T-cell (primary cell): ENCODE results near the gene ELANE. TPM values are rescaled to one million over a fixed set of nuclear protein-coding genes. Genes with fewer than 3 reads are reported as not detected.
A peak's percentile ranks its signal among the peaks of the same experiment; 100 is the strongest.

Experiments used
- ATAC-seq, 4 experiments: fragments of 200-7000 bp in 3 of 4; fragments of 150-1000 bp in 1 of 4; cut with Tn5 transposase; replicated peaks in 1 of 4; 1 replicate in 3 of 4; 2 replicates in 1 of 4; pipeline ENCODE4 v1.10.0; 2021; ENCODE audit warnings: moderate library complexity in 3 of 4, mild to moderate bottlenecking in 2 of 4, moderate number of reproducible peaks in 1 of 4
- CTCF ChIA-PET, 2 donors: fragments of 300-600 bp; sonication (Branson Sonifier 250); formaldehyde crosslinking; loops; one replicate each; lab custom pipeline; 2022; ENCODE audit warnings: antibody characterized with exemption in 2 of 2; lab: Charles Lee
- POLR2A ChIA-PET, 2 donors: fragments of 300-600 bp; sonication (Branson Sonifier 250); formaldehyde crosslinking; loops; one replicate each; lab custom pipeline; 2022; ENCODE audit warnings: antibody characterized with exemption in 2 of 2; lab: Charles Lee
- DNase-seq, 35 experiments: peaks; one replicate each; pipeline versions ENCODE4 v3.0.0 to v3.0.0-alpha.2; 2013 to 2023
- H3K27ac ChIP-seq: one replicate; pipeline ENCODE4 v1.5.1; 2013; ENCODE audit warnings: low read length
- H3K27me3 ChIP-seq, 2 experiments: replicated peaks in 1 of 2; 1 replicate in 1 of 2; 2 replicates in 1 of 2; pipeline versions ENCODE4 v1.6.1 to v1.7.0; 2013; ENCODE audit warnings: low read length in 1 of 2, mixed read lengths in 1 of 2; ENCODE audit not compliant: control insufficient read depth in 2 of 2, insufficient read depth in 2 of 2; ENCODE audit errors: extremely low read depth in 1 of 2
- H3K36me3 ChIP-seq, 2 donors: 1 replicate in 1 of 2; 2 replicates in 1 of 2; pipeline versions ENCODE4 v1.6.1 to v1.7.0; 2013; ENCODE audit warnings: low read length in 1 of 2; ENCODE audit not compliant: control insufficient read depth in 2 of 2, insufficient read depth in 1 of 2; ENCODE audit errors: extremely low read depth in 1 of 2
- H3K4me1 ChIP-seq, 2 experiments: 1 replicate in 1 of 2; 2 replicates in 1 of 2; pipeline versions ENCODE4 v1.6.1 to v1.7.0; 2013; ENCODE audit warnings: low read length in 2 of 2, mixed read lengths in 1 of 2; ENCODE audit not compliant: insufficient read depth in 2 of 2, control insufficient read depth in 1 of 2; ENCODE audit errors: extremely low read depth in 1 of 2
- H3K4me3 ChIP-seq, 2 donors: 1 replicate in 1 of 2; 2 replicates in 1 of 2; pipeline versions ENCODE4 v1.5.1 to v1.7.0; 2013; ENCODE audit warnings: mild to moderate bottlenecking in 2 of 2, low read length in 1 of 2, moderate library complexity in 1 of 2; ENCODE audit not compliant: control insufficient read depth in 1 of 2; ENCODE audit errors: extremely low read depth in 1 of 2
- H3K9me3 ChIP-seq: 2 replicates; pipeline ENCODE4 v1.7.0; 2013
- H3K27ac Mint-ChIP-seq, 2 donors: one replicate each; pipeline ENCODE4 v1.8.0; 2020 to 2021; ENCODE audit warnings: mild to moderate bottlenecking in 2 of 2, mixed read lengths in 2 of 2
- H3K27me3 Mint-ChIP-seq, 2 donors: one replicate each; pipeline ENCODE4 v1.8.0; 2021 to 2022; ENCODE audit warnings: mixed read lengths in 2 of 2
- H3K36me3 Mint-ChIP-seq: one replicate; pipeline ENCODE4 v1.8.0; 2021; ENCODE audit warnings: mixed read lengths
- H3K4me1 Mint-ChIP-seq, 3 donors: one replicate each; pipeline ENCODE4 v1.8.0; 2020 to 2022; ENCODE audit warnings: mixed read lengths in 3 of 3, mild to moderate bottlenecking in 1 of 3
- H3K4me3 Mint-ChIP-seq, 3 donors: one replicate each; pipeline ENCODE4 v1.8.0; 2020 to 2022; ENCODE audit warnings: mild to moderate bottlenecking in 3 of 3, mixed read lengths in 3 of 3, moderate library complexity in 3 of 3
- H3K9me3 Mint-ChIP-seq, 3 donors: one replicate each; pipeline ENCODE4 v1.8.0; 2020 to 2022; ENCODE audit warnings: mixed read lengths in 3 of 3
- WGBS: methylation state at CpG from one replicate; pipeline ENCODE4 v1.1.5; 2013; ENCODE audit warnings: missing lambda C conversion rate; ENCODE audit not compliant: insufficient coverage; 5-methylcytosine and 5-hydroxymethylcytosine counted together
- total RNA-seq, 35 experiments: library from RNA in 6 of 35; stranded (reverse) in 6 of 35; fragments of 120-200 nt in 1 of 35; gene quantifications; one replicate each; pipeline versions ENCODE4 v1.2.1 to v1.2.4 and lab custom pipeline; 2013 to 2026

The ELANE gene
- total RNA-seq, 5 donors from 2014 or later (not counting 1 experiment from before 2014, with no cell fraction given): 0.83 TPM; not detected in 4

- ChIA-PET POLR2A (no interaction called here), CTCF (no interaction called here)
- H3K36me3 ChIP-seq: peaks cover 2 to 23% of the 10 kb centered on the region in 2 donors
- H3K9me3 Mint-ChIP-seq: no peaks in the 10 kb centered on the region
- H3K27ac Mint-ChIP-seq: no peak overlapping the region
- no peak overlapping the region for H3K27ac ChIP-seq
- H3K4me3 ChIP-seq: no peak overlapping the region
- peaks cover 16 to 22% (median 20%) of the 10 kb centered on the region in 3 donors for H3K4me1 Mint-ChIP-seq
- WGBS: 93% methylated on average over 33 of the region's 34 CpGs
- ATAC-seq: no peak
- no peak for DNase-seq
- H3K27me3 ChIP-seq: peaks cover 0 to 2% of the 10 kb centered on the region in 2 experiments
- no peaks in the 10 kb centered on the region for H3K9me3 ChIP-seq
- H3K4me1 ChIP-seq: peaks cover 2 to 32% of the 10 kb centered on the region in 2 experiments
- H3K4me3 Mint-ChIP-seq: no peak overlapping the region
- H3K36me3 Mint-ChIP-seq: peaks cover 11% of the 10 kb centered on the region
- H3K27me3 Mint-ChIP-seq: no peaks in the 10 kb centered on the region
Measured at GRCh38 chr19:868458-869244, 16.5 kb downstream of the ELANE start.

GRCh38 chr19:869245-870177 is 17.4 kb downstream of the ELANE start:
- H3K27me3 Mint-ChIP-seq: no peaks in the 10 kb centered on the region
- no peak for DNase-seq
- CTCF ChIA-PET: no interaction called here
- Histone ChIP-seq H3K27ac (no peak overlapping the region), H3K27me3 (no peaks in the 10 kb centered on the region), H3K36me3 (peaks cover 4 to 23% of the 10 kb centered on the region in 2 donors), H3K4me1 (peaks cover 2 to 27% of the 10 kb centered on the region in 2 experiments), H3K9me3 (no peaks in the 10 kb centered on the region), H3K4me3 (no peak overlapping the region)
- POLR2A ChIA-PET: no interaction called here
- peaks cover 11% of the 10 kb centered on the region for H3K36me3 Mint-ChIP-seq
- peak overlapping the region in 1 of 3 donors; percentile 59 for H3K4me3 Mint-ChIP-seq
- ATAC-seq: no peak
- peaks cover 10 to 18% (median 17%) of the 10 kb centered on the region in 3 donors for H3K4me1 Mint-ChIP-seq
- 89% methylated on average over 21 of the region's 29 CpGs for WGBS
- H3K9me3 Mint-ChIP-seq: no peaks in the 10 kb centered on the region
- peak overlapping the region in 1 of 2 donors; percentile 66 for H3K27ac Mint-ChIP-seq

- H3K4me3 ChIP-seq: no peak overlapping the region
- H3K4me1 Mint-ChIP-seq: peaks cover 10 to 18% (median 17%) of the 10 kb centered on the region in 3 donors
- DNase-seq (no peak), ATAC-seq (no peak)
- H3K27me3 Mint-ChIP-seq: no peaks in the 10 kb centered on the region
- CTCF ChIA-PET: no interaction called here
- 98% methylated on average over 5 of the region's 8 CpGs for WGBS
- peak overlapping the region; percentile 66 to 68 for H3K27ac Mint-ChIP-seq
- peaks cover 11% of the 10 kb centered on the region for H3K36me3 Mint-ChIP-seq
- no peaks in the 10 kb centered on the region for H3K9me3 ChIP-seq
- peaks cover 4 to 23% of the 10 kb centered on the region in 2 donors for H3K36me3 ChIP-seq
- POLR2A ChIA-PET: no interaction called here
- H3K27me3 ChIP-seq: no peaks in the 10 kb centered on the region
- H3K4me1 ChIP-seq: peaks cover 2 to 28% of the 10 kb centered on the region in 2 experiments
- no peak overlapping the region for H3K27ac ChIP-seq
- no peaks in the 10 kb centered on the region for H3K9me3 Mint-ChIP-seq
- peak overlapping the region in 1 of 3 donors; percentile 59 for H3K4me3 Mint-ChIP-seq
Measured at GRCh38 chr19:870314-870713, 18.2 kb downstream of the ELANE start.

- Histone ChIP-seq H3K9me3 (no peaks in the 10 kb centered on the region), H3K4me3 (no peak overlapping the region), H3K4me1 (peaks cover 2 to 33% of the 10 kb centered on the region in 2 experiments), H3K27ac (no peak overlapping the region), H3K27me3 (no peaks in the 10 kb centered on the region), H3K36me3 (peaks cover 9 to 23% of the 10 kb centered on the region in 2 donors)
- Mint-ChIP-seq H3K27me3 (no peaks in the 10 kb centered on the region), H3K27ac (no peak overlapping the region), H3K4me1 (peaks cover 10 to 18% (median 17%) of the 10 kb centered on the region in 3 donors), H3K4me3 (peak overlapping the region in 1 of 3 donors; percentile 59), H3K9me3 (no peaks in the 10 kb centered on the region), H3K36me3 (peaks cover 11% of the 10 kb centered on the region)
- DNase-seq: no peak
- 98% methylated on average over 28 of the region's 28 CpGs for WGBS
- ChIA-PET CTCF (no interaction called here), POLR2A (no interaction called here)
- no peak for ATAC-seq
Measured at GRCh38 chr19:870963-871401, 18.9 kb downstream of the ELANE start.

GRCh38 chr19:871446-872265 is 19.6 kb downstream of the ELANE start:
- no peaks in the 10 kb centered on the region for H3K27me3 ChIP-seq
- DNase-seq: peak in 6 of 35 experiments; percentile 15 to 62 (median 36)
- H3K4me1 Mint-ChIP-seq: peaks cover 10 to 18% (median 17%) of the 10 kb centered on the region in 3 donors
- H3K9me3 ChIP-seq: no peaks in the 10 kb centered on the region
- 94% methylated on average over 18 of the region's 33 CpGs for WGBS
- peak in 2 of 4 experiments; percentile 0 to 7 for ATAC-seq
- H3K4me1 ChIP-seq: peaks cover 2 to 33% of the 10 kb centered on the region in 2 experiments
- H3K4me3 ChIP-seq: no peak overlapping the region
- no peaks in the 10 kb centered on the region for H3K27me3 Mint-ChIP-seq
- peaks cover 12 to 23% of the 10 kb centered on the region in 2 donors for H3K36me3 ChIP-seq
- ChIA-PET POLR2A (interaction anchor here in 1 of 2 donors (0.7 kb wide), 1 partner anchor 39 kb away, joined by 5 read pairs; no protein-coding TSS in a partner anchor), CTCF (interaction anchor here in 1 of 2 donors (1.0 kb wide), 1 partner anchor 8 kb away, joined by 8 read pairs; no protein-coding TSS in a partner anchor)
- H3K27ac Mint-ChIP-seq: peak overlapping the region; percentile 90 to 92
- H3K9me3 Mint-ChIP-seq: no peaks in the 10 kb centered on the region
- H3K27ac ChIP-seq: peak overlapping the region; percentile 65
- peak overlapping the region; percentile 71 to 79 (median 79) for H3K4me3 Mint-ChIP-seq
- peaks cover 16% of the 10 kb centered on the region for H3K36me3 Mint-ChIP-seq
